ENCODE results near the gene SPOPL.

DNA sequence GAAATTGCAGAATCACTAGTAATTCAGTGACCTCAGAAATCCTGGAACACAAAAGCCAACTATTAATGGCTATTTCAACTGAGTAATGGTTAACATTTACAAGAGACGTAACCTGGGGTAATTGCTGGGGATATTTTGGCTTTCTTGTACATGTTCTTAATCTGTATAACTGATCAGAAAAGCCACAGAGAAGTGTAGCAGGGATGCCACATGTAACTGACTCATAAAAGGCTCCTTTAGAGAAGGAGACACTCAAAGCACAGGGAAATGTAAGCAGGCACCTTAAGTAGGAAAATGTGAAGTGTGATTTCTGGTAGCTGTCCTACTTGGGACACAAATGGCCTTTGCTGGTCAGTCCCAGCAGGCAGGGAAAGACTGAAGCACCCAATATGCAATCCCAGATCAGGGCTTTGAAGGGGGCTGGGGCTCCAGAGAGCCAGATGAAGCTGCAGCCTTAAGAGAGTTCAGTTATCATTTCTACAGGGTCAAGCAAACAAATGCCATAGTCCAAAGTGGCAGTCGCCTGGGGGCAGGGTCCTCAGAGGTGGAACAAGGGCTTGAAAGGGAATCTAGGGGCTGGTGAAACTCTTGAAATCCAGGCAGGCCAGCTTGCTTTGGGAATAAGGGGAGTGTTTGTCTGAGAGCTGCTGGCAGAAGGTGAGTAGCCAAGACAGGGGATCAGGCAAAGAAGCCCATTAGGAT, 7.2 kb upstream of the SPOPL start:
- TF ChIP-seq POLR2A (IDR thresholded peaks at IDR 0.05; ENCODE audit: extremely low read depth, insufficient read length) (no peak), MYC (IDR thresholded peaks at IDR 0.05; ENCODE audit: low read depth, low read length) (no peak)
- TF ChIP-seq, protein P1, sequence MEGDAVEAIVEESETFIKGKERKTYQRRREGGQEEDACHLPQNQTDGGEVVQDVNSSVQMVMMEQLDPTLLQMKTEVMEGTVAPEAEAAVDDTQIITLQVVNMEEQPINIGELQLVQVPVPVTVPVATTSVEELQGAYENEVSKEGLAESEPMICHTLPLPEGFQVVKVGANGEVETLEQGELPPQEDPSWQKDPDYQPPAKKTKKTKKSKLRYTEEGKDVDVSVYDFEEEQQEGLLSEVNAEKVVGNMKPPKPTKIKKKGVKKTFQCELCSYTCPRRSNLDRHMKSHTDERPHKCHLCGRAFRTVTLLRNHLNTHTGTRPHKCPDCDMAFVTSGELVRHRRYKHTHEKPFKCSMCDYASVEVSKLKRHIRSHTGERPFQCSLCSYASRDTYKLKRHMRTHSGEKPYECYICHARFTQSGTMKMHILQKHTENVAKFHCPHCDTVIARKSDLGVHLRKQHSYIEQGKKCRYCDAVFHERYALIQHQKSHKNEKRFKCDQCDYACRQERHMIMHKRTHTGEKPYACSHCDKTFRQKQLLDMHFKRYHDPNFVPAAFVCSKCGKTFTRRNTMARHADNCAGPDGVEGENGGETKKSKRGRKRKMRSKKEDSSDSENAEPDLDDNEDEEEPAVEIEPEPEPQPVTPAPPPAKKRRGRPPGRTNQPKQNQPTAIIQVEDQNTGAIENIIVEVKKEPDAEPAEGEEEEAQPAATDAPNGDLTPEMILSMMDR (IDR thresholded peaks at IDR 0.05; ENCODE audit: low read depth, low read length), result no peak
- TF ChIP-seq, protein P2, sequence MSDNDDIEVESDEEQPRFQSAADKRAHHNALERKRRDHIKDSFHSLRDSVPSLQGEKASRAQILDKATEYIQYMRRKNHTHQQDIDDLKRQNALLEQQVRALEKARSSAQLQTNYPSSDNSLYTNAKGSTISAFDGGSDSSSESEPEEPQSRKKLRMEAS (IDR thresholded peaks at IDR 0.05; ENCODE audit: low read depth, low read length), result no peak
